GM18873 (cell line): ENCODE data around the gene IGSF1.
"Not testable (repeated sequence)": the region's sequence is repeated elsewhere in the genome, so short reads cannot be mapped to it uniquely, and the experiment has no call there.

ENCODE experiments used
- ATAC-seq: cut with Tn5 transposase; IDR thresholded peaks from one replicate; pipeline ENCODE4 v1.9.1; 2021; ENCODE audit warnings: mild to moderate bottlenecking, moderate library complexity, moderate number of reproducible peaks; ENCODE audit not compliant: unreplicated experiment, low FRiP score

Gene IGSF1

GRCh38 chrX:131277543-131278136, 11.5 kb downstream of the IGSF1 start:
- no peak for ATAC-seq

- no peak for ATAC-seq
Observed at GRCh38 chrX:131273011-131273410, 16.1 kb downstream of the IGSF1 start.

- no peak for ATAC-seq
Observed at GRCh38 chrX:131271826-131272225, 17.3 kb downstream of the IGSF1 start.

GRCh38 chrX:131271274-131271673, 17.8 kb downstream of the IGSF1 start:
- ATAC-seq = no peak

- no peak for ATAC-seq
Observed at GRCh38 chrX:131270080-131270479, 19.0 kb downstream of the IGSF1 start.

- no peak for ATAC-seq
Observed at GRCh38 chrX:131264665-131265064, 24.4 kb downstream of the IGSF1 start.

- no peak for ATAC-seq
Observed at GRCh38 chrX:131264053-131264452, 25.1 kb downstream of the IGSF1 start.

- ATAC-seq = no peak
Observed at GRCh38 chrX:131262738-131263679, 26.1 kb downstream of the IGSF1 start.

- no peak for ATAC-seq
Observed at GRCh38 chrX:131262200-131262599, 26.9 kb downstream of the IGSF1 start.

- ATAC-seq = no peak
Observed at GRCh38 chrX:131257367-131257766, 31.7 kb downstream of the IGSF1 start.

GRCh38 chrX:131250984-131251738, 37.9 kb downstream of the IGSF1 start:
- ATAC-seq = not testable (repeated sequence)

- no peak for ATAC-seq
Observed at GRCh38 chrX:131239057-131239456, 50.0 kb downstream of the IGSF1 start.

GRCh38 chrX:131237363-131237762, 51.7 kb downstream of the IGSF1 start:
- no peak for ATAC-seq

GRCh38 chrX:131235768-131236545, 53.1 kb downstream of the IGSF1 start:
- no peak for ATAC-seq

GRCh38 chrX:131227608-131228007, 61.5 kb downstream of the IGSF1 start:
- ATAC-seq = no peak

GRCh38 chrX:131226591-131226990, 62.5 kb downstream of the IGSF1 start:
- no peak for ATAC-seq

GRCh38 chrX:131225078-131225477, 64.0 kb downstream of the IGSF1 start:
- peak; percentile 67 for ATAC-seq
